Suprapubic skin (tissue), 4 donors: ENCODE data around the gene LHPP. TPM values are rescaled to one million over a fixed set of nuclear protein-coding genes. Genes with fewer than 3 reads are reported as not detected.

Source experiments
- DNase-seq, 2 donors: peaks; one replicate each; pipeline ENCODE4 v3.0.0-alpha.2; 2019; ENCODE audit warnings: low spot score in 2 of 2
- H3K27ac ChIP-seq: fragments of 200-600 bp; sonication (generic); one replicate; pipeline ENCODE4 v1.5.1; 2019
- H3K27me3 ChIP-seq: fragments of 200-600 bp; sonication (generic); one replicate; pipeline ENCODE4 v1.5.1; 2019
- H3K36me3 ChIP-seq: fragments of 200-600 bp; sonication (generic); one replicate; pipeline ENCODE4 v1.5.1; 2019
- H3K4me1 ChIP-seq: fragments of 200-600 bp; sonication (generic); one replicate; pipeline ENCODE4 v1.5.1; 2019
- H3K4me3 ChIP-seq: fragments of 200-600 bp; sonication (generic); one replicate; pipeline ENCODE4 v1.5.1; 2019; ENCODE audit warnings: mild to moderate bottlenecking
- H3K9me3 ChIP-seq: fragments of 200-600 bp; sonication (generic); one replicate; pipeline ENCODE4 v1.5.1; 2019
- CTCF ChIP-seq, 2 donors: fragments of 200-600 bp in 1 of 2; fragments of 450-650 bp in 1 of 2; sonication (generic) in 1 of 2; IDR thresholded peaks; one replicate each; pipeline ENCODE4 v1.5.1; 2016 to 2019; ENCODE audit warnings: antibody characterized with exemption in 2 of 2, mild to moderate bottlenecking in 1 of 2, moderate library complexity in 1 of 2
- EP300 ChIP-seq: sonication (generic); formaldehyde crosslinking; IDR thresholded peaks from one replicate; pipeline ENCODE4 v1.6.1; 2017; ENCODE audit warnings: antibody characterized with exemption
- POLR2A ChIP-seq, 2 donors: fragments of 450-650 bp; IDR thresholded peaks; one replicate each; pipeline ENCODE4 v1.6.1; 2017; ENCODE audit warnings: antibody characterized with exemption in 2 of 2, mild to moderate bottlenecking in 2 of 2, moderate library complexity in 2 of 2
- POLR2AphosphoS5 ChIP-seq, 3 donors: sonication (generic); formaldehyde crosslinking; IDR thresholded peaks; one replicate each; pipeline ENCODE4 v1.6.1; 2017; ENCODE audit warnings: antibody characterized with exemption in 3 of 3
- WGBS: methylation state at CpG from one replicate; pipeline ENCODE4 v1.1.5; 2018; 5-methylcytosine and 5-hydroxymethylcytosine counted together
- total RNA-seq, 4 donors: library from RNA; depleted of rRNA; stranded (reverse); fragments of >200 nt; gene quantifications; one replicate each; pipeline ENCODE4 v1.1.0, GENCODE V29; 2016

The LHPP gene
- total RNA-seq, 4 donors from 2014 or later = 14.4 to 22.6 (median 15.3) TPM

GRCh38 chr10:124453960-124454610, 7.5 kb upstream of the LHPP start:
- no peak for DNase-seq
- no peak for TF ChIP-seq EP300
- TF ChIP-seq POLR2A (IDR thresholded peaks at IDR 0.05) = no peak
- TF ChIP-seq POLR2AphosphoS5 (IDR thresholded peaks at IDR 0.05) = no peak
- no peak for TF ChIP-seq CTCF (IDR thresholded peaks at IDR 0.05)
- Histone ChIP-seq H3K27me3 (peaks cover 59% of the 10 kb centered on the region), H3K4me3 (no peak overlapping the region), H3K27ac (no peak overlapping the region), H3K9me3 (no peaks in the 10 kb centered on the region), H3K4me1 (peaks cover 19% of the 10 kb centered on the region), H3K36me3 (no peaks in the 10 kb centered on the region)
- WGBS = 52% methylated on average over 8 of the region's 8 CpGs

- Histone ChIP-seq H3K4me1 (peaks cover 7% of the 10 kb centered on the region), H3K4me3 (no peak overlapping the region), H3K27ac (no peak overlapping the region), H3K27me3 (peaks cover 46% of the 10 kb centered on the region), H3K9me3 (no peaks in the 10 kb centered on the region), H3K36me3 (no peaks in the 10 kb centered on the region)
- WGBS = 71% methylated on average over 7 of the region's 7 CpGs
- DNase-seq = no peak
- TF ChIP-seq POLR2AphosphoS5 (IDR thresholded peaks at IDR 0.05) (no peak), CTCF (IDR thresholded peaks at IDR 0.05) (no peak), EP300 (no peak), POLR2A (IDR thresholded peaks at IDR 0.05) (no peak)
Measured at GRCh38 chr10:124455441-124455840, 6.2 kb upstream of the LHPP start.

- Histone ChIP-seq H3K4me1 (peaks cover 15% of the 10 kb centered on the region), H3K9me3 (no peaks in the 10 kb centered on the region), H3K27me3 (peaks cover 19% of the 10 kb centered on the region), H3K27ac (peak overlapping the region; percentile 2), H3K36me3 (no peaks in the 10 kb centered on the region), H3K4me3 (no peak overlapping the region)
- 64% methylated on average over 4 of the region's 4 CpGs for WGBS
- no peak for TF ChIP-seq EP300
- TF ChIP-seq CTCF (IDR thresholded peaks at IDR 0.05) = no peak
- no peak for TF ChIP-seq POLR2AphosphoS5 (IDR thresholded peaks at IDR 0.05)
- no peak for TF ChIP-seq POLR2A (IDR thresholded peaks at IDR 0.05)
- no peak for DNase-seq
Measured at GRCh38 chr10:124458473-124458872, 3.1 kb upstream of the LHPP start.

- WGBS = 42% methylated on average over 2 of the region's 2 CpGs
- H3K27ac ChIP-seq = peak overlapping the region; percentile 2
- no peak for TF ChIP-seq POLR2A (IDR thresholded peaks at IDR 0.05)
- TF ChIP-seq CTCF (IDR thresholded peaks at IDR 0.05) = no peak
- no peak for TF ChIP-seq POLR2AphosphoS5 (IDR thresholded peaks at IDR 0.05)
- no peak for TF ChIP-seq EP300
Measured at GRCh38 chr10:124458889-124459288, 2.7 kb upstream of the LHPP start.

GRCh38 chr10:124459395-124459794, 2.2 kb upstream of the LHPP start:
- Histone ChIP-seq H3K4me3 (no peak overlapping the region), H3K36me3 (no peaks in the 10 kb centered on the region), H3K27me3 (peaks cover 12% of the 10 kb centered on the region), H3K4me1 (peaks cover 15% of the 10 kb centered on the region), H3K9me3 (no peaks in the 10 kb centered on the region), H3K27ac (no peak overlapping the region)
- TF ChIP-seq POLR2AphosphoS5 (IDR thresholded peaks at IDR 0.05) (no peak), POLR2A (IDR thresholded peaks at IDR 0.05) (no peak), EP300 (no peak), CTCF (IDR thresholded peaks at IDR 0.05) (no peak)
- no peak for DNase-seq
- 39% methylated on average over 1 of the region's 1 CpG for WGBS

More at GRCh38 chr10:124458889-124459288, 2.7 kb upstream of the LHPP start:
- no peak for DNase-seq
- H3K36me3 ChIP-seq = no peaks in the 10 kb centered on the region
- H3K4me1 ChIP-seq = peaks cover 15% of the 10 kb centered on the region
- H3K9me3 ChIP-seq = no peaks in the 10 kb centered on the region
- peaks cover 16% of the 10 kb centered on the region for H3K27me3 ChIP-seq
- H3K4me3 ChIP-seq = no peak overlapping the region
